Mesodermal cell (in vitro differentiated cells): Measurements from ENCODE around the gene NPSR1.

Experiments used
- H3K27ac ChIP-seq: 2 replicates; pipeline ENCODE4 v1.7.0; 2013; ENCODE audit warnings: mild to moderate bottlenecking, low read depth, low read length, moderate library complexity; ENCODE audit not compliant: severe bottlenecking
- H3K36me3 ChIP-seq: 2 replicates; pipeline ENCODE4 v1.7.1; 2013; ENCODE audit warnings: mild to moderate bottlenecking, low read length, moderate library complexity; ENCODE audit not compliant: control insufficient read depth, insufficient read depth
- H3K4me1 ChIP-seq: one replicate; pipeline ENCODE4 v1.7.1; 2013; ENCODE audit warnings: mild to moderate bottlenecking, low read length; ENCODE audit not compliant: insufficient read depth, control insufficient read depth, poor library complexity, severe bottlenecking
- H3K4me3 ChIP-seq: 2 replicates; pipeline ENCODE4 v1.7.0; 2013; ENCODE audit warnings: low read length, control low read depth, mild to moderate bottlenecking; ENCODE audit not compliant: insufficient read depth, poor library complexity, severe bottlenecking; ENCODE audit errors: extremely low read depth
- H3K9me3 ChIP-seq: 2 replicates; pipeline ENCODE4 v1.7.1; 2013; ENCODE audit warnings: mild to moderate bottlenecking, low read length, moderate library complexity; ENCODE audit not compliant: control insufficient read depth
- WGBS, 2 experiments: methylation state at CpG; one replicate each; pipeline ENCODE4 v1.1.5; 2013; ENCODE audit warnings: missing lambda C conversion rate in 2 of 2; ENCODE audit not compliant: insufficient coverage in 2 of 2; 5-methylcytosine and 5-hydroxymethylcytosine counted together

The NPSR1 gene

GRCh38 chr7:34720289-34720688 is 62.3 kb downstream of the NPSR1 start:
- H3K4me1 ChIP-seq: no peaks in the 10 kb centered on the region
- H3K36me3 ChIP-seq: no peaks in the 10 kb centered on the region
- H3K27ac ChIP-seq: no peak overlapping the region
- H3K4me3 ChIP-seq: no peak overlapping the region
- H3K9me3 ChIP-seq: no peaks in the 10 kb centered on the region

DNA sequence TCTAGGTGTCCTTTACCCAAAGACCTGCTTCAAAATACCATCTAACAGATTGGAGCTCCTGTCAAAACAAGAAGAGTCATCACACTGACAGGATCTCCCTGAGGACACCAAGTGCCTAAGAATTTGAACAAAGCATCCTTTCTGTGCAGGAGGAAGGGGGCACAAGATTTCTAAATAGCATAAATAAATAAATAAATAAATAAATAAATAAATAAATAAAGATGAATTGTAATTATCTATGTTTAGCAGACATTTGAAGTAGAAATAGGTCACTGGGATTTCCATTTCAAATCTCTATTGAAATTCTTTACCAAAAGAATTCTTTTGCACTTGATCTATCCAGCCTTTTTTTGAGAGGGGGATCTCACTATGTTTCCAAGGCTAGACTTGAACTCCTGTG is 65.3 kb downstream of the NPSR1 start:
- no peaks in the 10 kb centered on the region for H3K9me3 ChIP-seq
- H3K4me1 ChIP-seq: no peaks in the 10 kb centered on the region
- no peak overlapping the region for H3K27ac ChIP-seq
- no peaks in the 10 kb centered on the region for H3K36me3 ChIP-seq
- H3K4me3 ChIP-seq: no peak overlapping the region

DNA sequence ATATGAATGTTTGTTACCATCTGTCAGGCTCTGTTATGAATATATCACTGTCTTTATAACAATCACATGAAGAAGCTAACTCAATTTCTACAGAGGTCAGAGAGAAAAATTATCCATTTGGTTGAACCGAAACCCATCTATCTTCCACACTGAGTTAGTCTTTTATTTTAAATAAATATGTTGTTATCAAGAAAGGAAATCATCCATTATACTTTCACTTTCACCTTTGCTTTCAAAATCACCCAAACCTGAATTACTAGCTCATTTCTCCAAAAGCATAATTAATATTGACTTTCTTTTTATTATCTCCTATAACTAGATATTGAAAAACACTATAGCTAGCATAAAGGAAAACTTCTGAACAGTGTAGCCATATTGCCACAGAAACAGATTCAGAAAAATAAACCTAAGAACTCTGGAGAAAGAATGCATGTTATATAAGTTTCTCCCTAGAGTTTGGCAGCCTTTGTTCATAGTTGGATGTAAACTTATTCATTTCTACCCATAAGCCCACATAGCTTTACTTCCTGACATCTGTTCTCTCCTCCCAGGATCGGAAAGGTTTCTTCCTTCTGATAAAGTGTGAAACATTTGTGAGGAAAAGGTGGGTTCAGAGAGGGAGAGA is 66.0 kb downstream of the NPSR1 start:
- H3K9me3 ChIP-seq: no peaks in the 10 kb centered on the region
- H3K4me3 ChIP-seq: no peak overlapping the region
- WGBS, 2 experiments: no CpG with 5 or more reads among the region's 2 CpGs
- no peaks in the 10 kb centered on the region for H3K36me3 ChIP-seq
- H3K4me1 ChIP-seq: no peaks in the 10 kb centered on the region
- no peak overlapping the region for H3K27ac ChIP-seq

DNA sequence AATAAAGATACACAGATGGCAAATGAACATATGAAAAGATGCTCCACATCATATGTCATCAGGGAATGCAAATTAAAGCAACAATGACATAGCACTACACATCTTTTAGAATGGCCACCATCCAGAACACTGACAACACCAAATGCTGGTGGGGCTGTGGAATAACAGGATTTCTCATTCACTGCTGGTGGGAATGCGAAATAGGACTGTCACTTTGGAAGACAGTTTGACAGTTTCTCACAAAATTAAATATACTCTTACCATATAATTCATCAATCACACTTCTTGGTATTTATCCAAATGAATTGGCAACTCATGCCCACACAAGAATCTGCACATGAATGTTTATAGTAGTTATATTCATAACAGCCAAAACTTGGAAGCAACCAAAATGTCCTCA is 68.2 kb downstream of the NPSR1 start:
- H3K4me3 ChIP-seq: no peak overlapping the region
- WGBS, 2 experiments: no CpG with 5 or more reads among the region's 1 CpG
- no peaks in the 10 kb centered on the region for H3K9me3 ChIP-seq
- no peaks in the 10 kb centered on the region for H3K36me3 ChIP-seq
- no peaks in the 10 kb centered on the region for H3K4me1 ChIP-seq
- H3K27ac ChIP-seq: no peak overlapping the region

DNA sequence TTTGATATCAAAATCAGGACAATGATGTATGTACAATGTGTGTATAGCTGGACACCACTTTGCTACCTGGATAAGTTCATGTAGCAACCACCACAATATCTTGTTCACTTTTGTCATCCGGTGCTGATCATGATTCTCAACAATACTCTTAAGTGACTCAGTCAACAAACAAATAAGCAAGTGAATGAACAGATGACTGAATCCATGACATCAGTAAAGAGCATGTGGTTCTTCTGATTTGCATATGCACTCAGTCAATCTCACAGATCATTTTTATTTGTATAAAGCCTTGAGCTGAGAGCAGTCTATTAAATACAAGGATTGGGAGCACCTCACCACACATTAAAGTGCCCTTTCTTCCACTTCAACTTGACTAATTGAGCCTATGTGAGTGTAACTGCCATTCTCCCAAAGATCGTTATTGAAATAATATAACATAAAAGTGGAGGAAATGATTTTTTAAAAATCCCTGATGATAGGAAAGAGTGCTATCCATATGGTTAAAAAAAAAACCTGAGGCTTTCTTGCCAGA is 69.5 kb downstream of the NPSR1 start:
- H3K9me3 ChIP-seq: no peaks in the 10 kb centered on the region
- no peaks in the 10 kb centered on the region for H3K36me3 ChIP-seq
- no peak overlapping the region for H3K27ac ChIP-seq
- no peak overlapping the region for H3K4me3 ChIP-seq
- H3K4me1 ChIP-seq: no peaks in the 10 kb centered on the region
- WGBS, 2 experiments: 100% methylated on average over 1 of the region's 2 CpGs; no CpG with 5 or more reads in 1 of the 2 experiments

DNA sequence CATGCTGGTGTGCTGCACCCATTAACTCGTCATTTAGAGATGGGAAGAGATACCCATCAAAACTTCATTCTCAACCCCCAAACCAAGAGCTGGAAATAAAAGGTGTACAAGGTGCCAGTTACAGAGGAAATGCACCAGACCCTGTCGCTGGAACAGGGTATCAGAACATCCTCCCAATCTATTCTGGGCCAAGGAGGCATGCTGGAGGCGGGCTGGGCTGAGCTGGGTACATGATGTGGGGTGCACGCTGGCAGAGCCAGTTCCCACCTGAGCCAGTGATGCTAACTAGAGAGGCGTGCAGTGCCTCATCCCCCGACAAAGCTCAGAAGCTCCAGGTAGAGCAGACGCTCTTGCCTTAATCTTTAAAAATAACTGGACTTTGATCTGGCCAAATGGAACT is 70.1 kb downstream of the NPSR1 start:
- Histone ChIP-seq H3K4me1 (no peaks in the 10 kb centered on the region), H3K27ac (no peak overlapping the region), H3K4me3 (no peak overlapping the region), H3K36me3 (no peaks in the 10 kb centered on the region), H3K9me3 (no peaks in the 10 kb centered on the region)
- WGBS, 2 experiments: 92 to 93% methylated on average over 4 to 6 of the region's 7 CpGs

GRCh38 chr7:34734771-34735170 is 76.8 kb downstream of the NPSR1 start:
- WGBS, 2 experiments: no CpG with 5 or more reads among the region's 1 CpG
- Histone ChIP-seq H3K4me1 (no peaks in the 10 kb centered on the region), H3K27ac (no peak overlapping the region), H3K9me3 (no peaks in the 10 kb centered on the region), H3K36me3 (no peaks in the 10 kb centered on the region), H3K4me3 (no peak overlapping the region)

- Histone ChIP-seq H3K36me3 (no peaks in the 10 kb centered on the region), H3K4me1 (no peaks in the 10 kb centered on the region), H3K9me3 (no peaks in the 10 kb centered on the region), H3K4me3 (no peak overlapping the region), H3K27ac (no peak overlapping the region)
- WGBS, 2 experiments: no CpG with 5 or more reads among the region's 2 CpGs
Observed at GRCh38 chr7:34735526-34735925, 77.5 kb downstream of the NPSR1 start.

DNA sequence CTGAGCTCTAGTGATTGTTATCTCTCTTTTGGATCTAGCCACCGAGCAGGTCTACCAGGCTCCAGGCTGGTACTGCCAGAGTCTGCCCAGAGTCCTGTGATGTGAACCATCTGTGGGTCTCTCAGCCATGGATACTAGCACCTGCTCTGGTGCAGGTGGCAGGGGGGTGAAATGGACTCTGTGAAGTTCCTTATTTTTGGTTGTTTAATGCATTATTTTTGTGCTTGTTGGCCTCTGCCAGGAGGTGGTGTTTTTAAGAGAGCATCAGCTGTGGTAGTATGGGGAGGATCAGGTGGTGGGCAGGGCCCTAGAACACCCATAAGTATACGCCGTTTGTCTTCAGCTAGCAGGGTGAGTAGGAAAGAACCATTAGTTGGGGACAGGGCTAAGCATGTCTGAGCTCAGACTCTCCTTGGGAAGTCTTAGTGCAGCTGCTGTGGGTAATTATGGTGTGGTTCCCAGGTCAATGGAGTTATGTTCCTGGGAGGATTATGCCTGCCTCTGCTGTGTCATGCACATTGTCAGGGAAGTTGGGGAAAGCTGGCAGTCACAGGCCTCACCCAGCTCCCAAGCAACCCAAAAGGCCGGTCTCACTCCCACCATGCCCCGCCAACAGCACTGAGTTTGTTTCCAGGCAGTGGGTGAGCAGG is 81.8 kb downstream of the NPSR1 start:
- Histone ChIP-seq H3K36me3 (no peaks in the 10 kb centered on the region), H3K4me3 (no peak overlapping the region), H3K9me3 (no peaks in the 10 kb centered on the region), H3K27ac (no peak overlapping the region), H3K4me1 (no peaks in the 10 kb centered on the region)
- WGBS, 2 experiments: 87 to 93% methylated on average over 3 to 5 of the region's 5 CpGs

DNA sequence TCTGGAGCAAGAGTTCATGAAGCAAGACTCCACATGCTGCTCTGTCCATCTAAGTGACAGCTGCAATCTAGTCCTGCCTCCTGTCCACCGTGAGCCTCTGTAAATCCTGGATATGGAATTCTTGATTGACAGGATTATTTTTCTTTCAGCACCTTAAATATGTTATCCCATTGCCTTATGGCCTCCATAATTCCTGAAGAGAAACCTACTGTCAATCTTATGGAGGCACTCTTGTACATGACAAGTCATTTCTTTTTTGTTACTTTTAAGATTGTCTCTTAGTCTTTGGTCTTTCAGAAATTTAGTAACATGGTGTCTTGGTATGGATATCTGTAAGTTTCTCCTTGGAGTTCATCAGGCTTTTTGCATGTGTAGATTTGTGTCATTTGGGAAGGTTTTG is 82.8 kb downstream of the NPSR1 start:
- no peaks in the 10 kb centered on the region for H3K9me3 ChIP-seq
- no peaks in the 10 kb centered on the region for H3K4me1 ChIP-seq
- no peaks in the 10 kb centered on the region for H3K36me3 ChIP-seq
- no peak overlapping the region for H3K4me3 ChIP-seq
- WGBS, 2 experiments: no CpG with 5 or more reads among the region's 1 CpG
- H3K27ac ChIP-seq: no peak overlapping the region

DNA sequence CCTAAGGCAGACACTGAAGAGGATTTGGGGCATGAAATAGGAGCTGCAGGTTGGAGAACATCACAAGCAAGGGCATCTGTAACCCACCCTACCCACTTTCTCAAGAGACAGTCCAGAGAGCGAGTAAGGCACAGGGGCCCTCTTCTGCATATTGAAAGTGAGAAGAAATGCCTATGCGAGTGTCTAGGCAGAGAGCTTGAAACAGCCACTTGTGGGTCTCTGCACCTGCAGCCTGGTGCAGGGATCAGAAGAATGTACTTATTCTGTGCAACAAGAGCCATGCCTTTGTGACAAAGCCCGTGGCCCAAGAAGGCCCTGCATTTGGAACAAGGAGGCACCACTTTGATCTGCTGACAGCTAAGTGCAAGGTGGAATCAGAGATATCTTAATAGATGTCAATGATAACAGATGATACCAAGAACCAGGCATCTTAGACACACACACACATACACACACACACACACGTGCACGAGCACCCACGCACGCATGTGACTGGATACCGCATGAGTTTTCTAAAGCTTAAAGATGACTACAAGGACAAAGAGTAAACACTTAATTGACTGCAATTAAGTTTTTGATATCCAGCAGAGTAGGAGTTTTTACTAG is 89.3 kb downstream of the NPSR1 start:
- 84 to 100% methylated on average over 2 to 4 of the region's 8 CpGs for WGBS, 2 experiments
- H3K4me3 ChIP-seq: no peak overlapping the region
- no peaks in the 10 kb centered on the region for H3K9me3 ChIP-seq
- no peak overlapping the region for H3K27ac ChIP-seq
- H3K36me3 ChIP-seq: no peaks in the 10 kb centered on the region
- H3K4me1 ChIP-seq: no peaks in the 10 kb centered on the region
